Right lobe of liver (tissue), 4 donors: ENCODE measurements around the gene PLEKHA1.

Experiments
- CTCF ChIP-seq, 4 donors: fragments of 200-600 bp in 3 of 4; fragments of 450-650 bp in 1 of 4; IDR thresholded peaks; one replicate each; pipeline versions ENCODE4 v1.5.1 to v1.8.0; 2016 to 2022; ENCODE audit warnings: antibody characterized with exemption in 4 of 4, mild to moderate bottlenecking in 2 of 4
- POLR2A ChIP-seq: fragments of 450-650 bp; IDR thresholded peaks from one replicate; pipeline ENCODE4 v1.6.1; 2017; ENCODE audit warnings: antibody characterized with exemption, mild to moderate bottlenecking
- donor health status: DM: no; HTN: no; CAD: no.
- donor health status: DM: no; HTN: no; CAD: no.
- donor health status: DM: no; HTN: yes; CAD: no.

- TF ChIP-seq POLR2A = no peak
- TF ChIP-seq CTCF (IDR thresholded peaks at IDR 0.05) = no peak
Observed at GRCh38 chr10:122386514-122386913, 12.0 kb downstream of the PLEKHA1 start.
